Stomach (tissue), 9 donors: ENCODE measurements around the gene PITPNC1. TPM values are rescaled to one million over a fixed set of nuclear protein-coding genes. Genes with fewer than 3 reads are reported as not detected.

Source experiments
- DNase-seq, 2 donors: peaks; one replicate each; pipeline versions ENCODE4 v3.0.0 to v3.0.0-alpha.2; 2013 to 2019
- H3K27ac ChIP-seq, 5 donors: fragments of 200-600 bp in 4 of 5; sonication (generic) in 4 of 5; one replicate each; pipeline ENCODE4 v1.5.1; 2013 to 2019; ENCODE audit warnings: mild to moderate bottlenecking in 1 of 5, moderate library complexity in 1 of 5
- H3K27me3 ChIP-seq, 3 donors: fragments of 200-600 bp; sonication (generic); one replicate each; pipeline ENCODE4 v1.5.1; 2017 to 2019; ENCODE audit warnings: mixed run types in 1 of 3
- H3K36me3 ChIP-seq, 4 donors: fragments of 200-600 bp; sonication (generic); 1 replicate in 3 of 4; 2 replicates in 1 of 4; pipeline ENCODE4 v1.5.1; 2016 to 2019
- H3K4me1 ChIP-seq, 4 donors: fragments of 200-600 bp; sonication (generic); one replicate each; pipeline ENCODE4 v1.5.1; 2016 to 2019
- H3K4me3 ChIP-seq, 4 donors: fragments of 200-600 bp; sonication (generic) in 3 of 4; one replicate each; pipeline ENCODE4 v1.5.1; 2016 to 2019; ENCODE audit warnings: mild to moderate bottlenecking in 1 of 4
- H3K9me3 ChIP-seq, 4 donors: fragments of 200-600 bp; sonication (generic); one replicate each; pipeline ENCODE4 v1.5.1; 2016 to 2019
- CTCF ChIP-seq, 7 experiments: fragments of 450-650 bp in 4 of 7; fragments of 200-600 bp in 3 of 7; sonication (generic) in 3 of 7; IDR thresholded peaks; one replicate each; pipeline ENCODE4 v1.5.1; 2016 to 2019; ENCODE audit warnings: antibody characterized with exemption in 7 of 7, control low read depth in 2 of 7, mild to moderate bottlenecking in 1 of 7
- EP300 ChIP-seq: sonication (generic); formaldehyde crosslinking; IDR thresholded peaks from one replicate; pipeline ENCODE4 v1.6.1; 2017; ENCODE audit warnings: antibody characterized with exemption
- POLR2A ChIP-seq, 4 donors: fragments of 450-650 bp; IDR thresholded peaks; one replicate each; pipeline ENCODE4 v1.6.1; 2016; ENCODE audit warnings: antibody characterized with exemption in 4 of 4, control low read depth in 2 of 4, mild to moderate bottlenecking in 1 of 4, moderate library complexity in 1 of 4
- POLR2AphosphoS5 ChIP-seq, 3 donors: sonication (generic); formaldehyde crosslinking; IDR thresholded peaks; one replicate each; pipeline ENCODE4 v1.6.1; 2016; ENCODE audit warnings: antibody characterized with exemption in 3 of 3
- WGBS, 5 donors: extraction: QIAGEN DNeasy Blood & Tissue Kit in 3 of 5; methylation state at CpG; one replicate each; pipeline versions ENCODE4 v1.1.5 to v1.1.7; 2013 to 2018; 5-methylcytosine and 5-hydroxymethylcytosine counted together
- intact Hi-C: fragments of 100-400 bp; cut with DNase I; formaldehyde crosslinking; loops from one replicate; pipeline ENCODE4 v1.15.1; 2023; ENCODE audit warnings: low total_unique reads
- polyA plus RNA-seq, 3 donors: library from polyadenylated mRNA; stranded (reverse); fragments of 200-250 nt; gene quantifications; one replicate each; pipeline ENCODE4 v1.2.3, GENCODE V29; 2013
- total RNA-seq, 5 donors: library from RNA; depleted of rRNA; stranded (reverse); fragments of >200 nt; gene quantifications; one replicate each; pipeline versions ENCODE4 v1.1.0 to v1.2.3, GENCODE V29; 2014 to 2016
- donor health status: healthy with polysubstance abuse.
- donor health status: Bipolar disorder and iron deficiency.
- donor health status: healthy.

PITPNC1 gene
- total and polyA plus RNA-seq, 8 donors, result 2.3 to 25.3 (median 14.4) TPM

- WGBS, 5 donors, result 45 to 57% (median 54%) methylated on average over 5 of the region's 5 CpGs
Measured at GRCh38 chr17:67558740-67559380, 181.8 kb downstream of the PITPNC1 start.

DNA sequence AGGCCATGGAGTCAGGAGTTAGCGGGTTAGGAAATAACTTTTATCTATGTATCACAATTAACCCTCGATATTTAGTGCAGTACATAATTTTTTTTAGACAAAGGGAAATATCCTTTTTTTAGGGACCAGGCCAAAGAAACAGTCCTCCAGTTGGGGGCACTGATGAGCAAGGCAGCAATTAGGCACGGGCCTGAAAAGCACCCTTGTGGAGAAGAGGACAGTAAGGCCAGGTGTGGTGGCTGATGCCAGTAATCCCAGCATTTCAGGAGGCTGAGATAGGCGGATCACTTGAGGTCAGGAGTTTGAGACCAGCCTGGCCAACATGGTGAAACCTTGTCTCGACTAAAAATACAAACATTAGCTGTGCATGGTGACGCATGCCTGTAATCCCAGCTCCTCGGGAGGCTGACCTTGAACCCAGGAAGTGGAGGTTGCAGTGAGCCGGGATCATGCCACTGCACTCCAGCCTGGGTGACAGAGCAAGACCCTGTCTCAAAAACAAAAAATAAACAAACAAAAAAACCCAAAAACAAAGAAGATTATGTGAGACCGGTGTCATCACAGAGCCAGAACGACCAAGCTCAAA lies 182.4 kb downstream of the PITPNC1 start:
- no peak for DNase-seq
- 78 to 81% (median 80%) methylated on average over 10 of the region's 10 CpGs for WGBS, 5 donors
- Histone ChIP-seq H3K4me1 (peaks cover 0 to 11% (median 3%) of the 10 kb centered on the region in 4 donors), H3K4me3 (no peak overlapping the region), H3K27ac (no peak overlapping the region), H3K9me3 (peaks cover 0 to 5% (median 0%) of the 10 kb centered on the region in 4 donors), H3K36me3 (peaks cover 0 to 5% (median 2%) of the 10 kb centered on the region in 4 donors), H3K27me3 (no peaks in the 10 kb centered on the region)
- TF ChIP-seq CTCF (IDR thresholded peaks at IDR 0.05) (peak in 2 of 7 experiments; percentile 9 to 20), EP300 (no peak)
- intact Hi-C loops, result no loop called here

More at GRCh38 chr17:67558740-67559380, 181.8 kb downstream of the PITPNC1 start:
- Histone ChIP-seq H3K27me3 (no peaks in the 10 kb centered on the region), H3K9me3 (peaks cover 0 to 5% (median 0%) of the 10 kb centered on the region in 4 donors), H3K4me1 (peaks cover 0 to 11% (median 3%) of the 10 kb centered on the region in 4 donors), H3K4me3 (no peak overlapping the region), H3K27ac (no peak overlapping the region), H3K36me3 (peaks cover 0 to 5% (median 2%) of the 10 kb centered on the region in 4 donors)
- intact Hi-C loops, result no loop called here
- TF ChIP-seq POLR2AphosphoS5 (IDR thresholded peaks at IDR 0.05) (no peak), EP300 (no peak), CTCF (IDR thresholded peaks at IDR 0.05) (no peak), POLR2A (IDR thresholded peaks at IDR 0.05) (no peak)
- DNase-seq, result no peak

DNA sequence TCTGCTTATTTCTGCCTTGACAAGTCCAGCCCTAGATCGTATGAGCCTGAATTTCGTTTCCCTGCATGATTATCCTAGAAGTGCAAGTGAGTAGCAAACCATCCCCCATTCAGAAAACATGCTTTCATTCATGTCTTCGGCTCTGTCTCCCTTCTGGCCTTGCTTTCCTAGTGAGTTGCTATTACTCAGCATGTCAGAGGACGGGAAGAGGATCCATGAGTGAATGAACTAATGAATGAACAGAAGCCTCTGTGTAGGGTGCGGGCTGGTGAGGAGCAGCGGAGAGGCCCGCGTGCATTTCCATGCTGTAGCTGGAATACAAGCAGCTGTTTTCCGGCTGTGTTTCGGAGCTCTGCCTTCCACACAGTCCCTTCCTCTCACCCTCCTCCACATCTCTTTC lies 184.9 kb downstream of the PITPNC1 start:
- Histone ChIP-seq H3K4me1 (peaks cover 0 to 11% (median 3%) of the 10 kb centered on the region in 4 donors), H3K27ac (no peak overlapping the region), H3K4me3 (no peak overlapping the region), H3K27me3 (no peaks in the 10 kb centered on the region), H3K9me3 (peaks cover 0 to 2% (median 0%) of the 10 kb centered on the region in 4 donors), H3K36me3 (peaks cover 0 to 2% (median under 1%) of the 10 kb centered on the region in 4 donors)
- intact Hi-C loops, result no loop called here
- TF ChIP-seq CTCF (IDR thresholded peaks at IDR 0.05) (no peak), EP300 (no peak), POLR2AphosphoS5 (IDR thresholded peaks at IDR 0.05) (no peak), POLR2A (IDR thresholded peaks at IDR 0.05) (no peak)
- 86 to 95% (median 89%) methylated on average over 10 of the region's 10 CpGs for WGBS, 5 donors
- DNase-seq, result no peak

DNA sequence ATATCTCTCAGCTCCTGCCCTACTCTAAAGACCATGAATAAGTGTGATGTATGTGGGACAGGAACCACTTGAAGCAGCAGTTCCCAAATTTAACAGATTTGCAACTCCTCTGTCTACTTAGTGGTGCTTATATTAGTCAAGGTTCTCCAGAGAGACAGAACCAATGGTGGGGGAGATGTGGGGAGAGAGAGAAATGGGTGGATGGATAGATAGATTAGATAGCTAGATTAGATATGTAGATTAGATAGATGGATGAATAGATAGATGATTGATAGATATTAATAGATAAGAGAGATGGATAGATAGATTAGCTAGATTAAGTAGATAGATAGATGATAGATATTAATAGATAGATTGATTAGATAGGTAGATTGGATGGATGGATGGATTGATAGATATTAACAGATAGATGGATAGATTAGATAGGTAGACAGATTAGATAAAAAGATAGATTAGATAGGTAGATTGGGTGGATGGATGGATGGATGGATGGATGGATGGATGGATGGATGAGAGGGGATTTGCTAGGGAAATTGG lies 186.7 kb downstream of the PITPNC1 start:
- Histone ChIP-seq H3K9me3 (no peaks in the 10 kb centered on the region), H3K27ac (no peak overlapping the region), H3K36me3 (no peaks in the 10 kb centered on the region), H3K4me1 (peaks cover 0 to 7% (median 1%) of the 10 kb centered on the region in 4 donors), H3K27me3 (no peaks in the 10 kb centered on the region), H3K4me3 (no peak overlapping the region)
- intact Hi-C loops, result no loop called here
- TF ChIP-seq POLR2A (IDR thresholded peaks at IDR 0.05) (no peak), POLR2AphosphoS5 (IDR thresholded peaks at IDR 0.05) (no peak), EP300 (no peak), CTCF (IDR thresholded peaks at IDR 0.05) (no peak)
- no peak for DNase-seq
